Fibroblast of skin of left quadriceps (primary cell): ENCODE results near the gene TMC6.
A peak's percentile ranks its signal among the peaks of the same experiment; 100 is the strongest.
"Not testable (repeated sequence)": the region's sequence is repeated elsewhere in the genome, so short reads cannot be mapped to it uniquely, and the experiment has no call there.

Experiments
- DNase-seq, 2 experiments: peaks; one replicate each; pipeline ENCODE4 v3.0.0-alpha.2; 2013; ENCODE audit warnings: low read depth in 2 of 2

TMC6 gene

DNA sequence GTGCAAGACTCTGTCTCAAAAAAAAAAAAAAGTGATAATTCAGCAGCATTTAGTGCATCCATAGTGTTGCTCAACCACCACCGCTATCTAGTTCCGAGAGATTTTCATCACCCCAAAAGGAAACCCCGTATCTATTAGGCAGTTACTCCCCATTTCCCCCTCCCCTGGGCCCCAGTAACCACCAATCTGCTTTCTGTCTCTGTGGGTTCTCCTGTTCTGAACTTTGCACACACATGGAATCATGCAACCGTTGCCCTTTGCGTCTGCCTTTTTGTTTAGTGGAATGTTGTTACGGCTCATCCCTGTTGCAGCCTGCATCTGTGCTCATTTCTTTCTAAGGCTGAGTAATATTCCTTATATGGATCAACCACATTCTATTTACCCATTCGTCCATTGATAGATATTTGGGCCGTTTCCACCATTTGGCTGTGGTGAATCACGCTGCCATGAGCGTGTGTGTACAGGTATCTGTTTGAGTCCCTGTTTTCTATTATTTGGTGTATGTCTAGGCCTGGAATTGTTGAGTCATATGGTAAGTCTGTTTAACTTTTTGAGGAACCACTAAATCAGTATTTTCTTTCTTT lies 31.1 kb upstream of the TMC6 start:
- DNase-seq = peak; percentile 75 to 76

GRCh38 chr17:78154903-78155811 lies 26.6 kb upstream of the TMC6 start:
- no peak for DNase-seq

DNA sequence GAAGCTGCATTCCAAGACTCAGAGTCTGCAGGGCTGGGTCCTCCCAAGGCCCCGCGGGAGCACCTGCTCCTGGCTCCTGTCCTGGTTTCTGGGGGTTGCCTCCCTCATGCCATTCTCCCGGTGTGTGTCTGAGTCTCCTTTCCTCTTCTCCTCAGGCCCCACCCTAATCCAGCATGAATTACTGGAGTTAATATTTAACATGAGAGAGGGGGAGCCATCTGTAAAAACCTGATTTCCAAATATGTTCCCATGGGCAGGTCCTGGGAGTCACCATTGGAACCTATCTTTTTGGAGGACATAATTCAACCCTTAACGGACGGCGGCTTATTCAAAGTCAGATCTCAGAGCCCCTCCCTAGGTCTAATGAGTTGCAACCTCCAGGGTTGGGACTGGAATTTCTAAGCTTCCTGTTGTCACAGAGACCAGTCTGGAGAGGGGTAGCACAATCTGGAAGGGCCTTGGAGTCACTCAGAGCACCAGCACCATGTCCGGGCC lies 23.0 kb upstream of the TMC6 start:
- peak; percentile 29 to 32 for DNase-seq

- DNase-seq = no peak
These were observed 19.9 kb upstream of the TMC6 start for GRCh38 chr17:78148286-78149016.

- DNase-seq = no peak
These were observed 18.9 kb upstream of the TMC6 start for GRCh38 chr17:78147315-78147998.

DNA sequence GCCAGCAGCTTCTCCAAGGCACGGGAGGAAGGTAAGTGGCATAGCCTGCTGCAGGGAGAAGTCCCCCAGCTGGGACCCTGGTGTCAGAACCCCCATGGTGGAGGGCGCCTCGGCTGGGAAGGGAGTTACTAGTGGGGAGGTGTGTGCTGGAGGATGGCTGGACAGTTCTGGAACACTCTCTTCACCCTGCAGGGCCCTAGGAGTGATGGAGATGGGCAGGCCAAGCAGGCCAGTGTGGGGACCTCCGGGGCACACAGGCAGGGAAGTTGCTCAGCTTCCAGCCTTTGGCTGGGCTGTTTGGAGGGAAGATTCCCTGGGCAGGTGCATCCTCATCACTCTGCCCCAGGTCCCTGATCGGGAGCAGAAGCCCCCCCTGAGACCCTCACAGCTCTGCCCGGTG lies 18.3 kb upstream of the TMC6 start:
- DNase-seq = no peak

GRCh38 chr17:78146471-78146869 lies 17.9 kb upstream of the TMC6 start:
- DNase-seq = no peak

- no peak for DNase-seq
These were observed 16.4 kb upstream of the TMC6 start for GRCh38 chr17:78144736-78145641.

GRCh38 chr17:78144147-78144719 lies 15.7 kb upstream of the TMC6 start:
- peak; percentile 35 to 39 for DNase-seq

DNA sequence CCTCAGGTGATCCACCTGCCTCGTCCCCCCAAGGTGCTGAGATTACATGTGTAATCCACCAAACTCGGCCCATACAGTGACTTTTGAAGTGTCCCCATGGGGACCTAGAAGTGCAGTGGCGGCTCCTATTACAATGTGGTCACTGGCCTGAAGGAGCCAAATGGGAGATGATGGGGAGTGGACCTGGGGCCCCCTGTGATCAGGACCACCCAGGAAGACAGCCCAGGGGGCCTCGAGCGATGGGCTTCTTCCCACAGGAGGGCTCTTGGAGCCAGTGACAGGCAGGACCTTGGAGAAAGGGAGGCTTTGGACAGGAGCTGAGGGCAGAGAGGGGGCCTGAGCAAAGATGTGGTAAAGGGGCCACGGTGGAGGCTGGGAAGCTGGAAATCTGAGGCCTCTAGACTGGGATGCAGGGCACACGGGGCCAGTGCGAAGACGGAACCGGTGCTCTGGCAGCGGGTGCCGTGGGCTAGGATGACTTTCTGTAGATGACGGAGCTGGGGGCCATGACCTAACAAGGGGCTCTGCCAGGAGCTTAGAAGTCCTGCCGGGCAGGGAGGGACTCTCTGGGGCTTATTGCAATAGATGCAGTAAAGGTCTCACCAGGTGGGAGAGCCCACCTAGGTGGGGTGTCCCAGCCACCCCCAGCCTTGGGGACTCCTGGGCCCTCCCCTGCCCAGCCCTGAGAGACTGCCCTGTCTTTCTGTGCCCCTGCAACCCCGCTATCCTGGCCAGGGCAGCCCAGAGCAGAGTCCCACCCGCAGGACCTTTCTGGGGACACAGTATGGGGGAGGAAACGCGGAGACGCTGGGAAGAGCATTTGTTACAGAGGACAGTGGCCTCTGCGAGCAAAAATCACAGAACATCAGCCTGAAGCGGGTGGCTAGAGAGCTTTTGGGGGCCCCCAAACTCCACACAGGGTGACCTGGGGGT lies 14.9 kb upstream of the TMC6 start:
- DNase-seq = no peak

DNA sequence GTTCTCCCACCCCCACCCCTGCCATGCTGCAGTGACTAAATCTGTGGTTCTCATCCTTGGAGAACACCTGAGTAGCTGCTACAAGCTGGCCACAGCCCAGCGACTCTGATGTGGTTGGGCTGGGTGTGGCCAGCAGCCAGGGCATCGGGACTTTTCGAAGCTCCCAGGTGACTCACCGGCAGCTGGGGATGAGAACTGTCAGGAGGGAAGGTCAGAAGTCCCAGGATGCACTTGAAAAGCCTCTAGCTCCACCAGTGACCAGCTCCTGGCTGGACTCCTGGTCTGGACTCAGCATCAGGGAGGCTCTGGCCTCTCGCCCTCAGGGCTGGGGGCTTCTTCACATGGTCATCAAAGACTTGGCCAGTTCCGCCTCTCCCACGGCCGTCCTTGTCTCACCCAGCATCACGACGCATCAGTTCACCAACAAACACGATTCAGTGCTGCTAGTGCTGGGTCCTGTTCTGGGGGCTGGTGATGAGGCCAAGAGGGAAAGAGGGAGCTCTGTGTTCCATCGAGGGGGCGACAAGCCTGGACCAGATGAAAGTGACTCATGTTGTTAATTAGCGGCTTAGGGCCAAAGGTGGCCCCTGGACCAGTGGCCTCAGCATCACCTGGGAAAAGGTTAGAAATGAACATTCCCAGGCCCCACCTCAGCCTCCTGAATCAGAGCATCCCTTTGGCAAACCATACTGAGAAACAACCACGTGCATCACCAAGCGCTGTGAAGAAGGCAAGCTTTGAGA lies 13.7 kb upstream of the TMC6 start:
- DNase-seq = no peak

- no peak for DNase-seq
These were observed 13.0 kb upstream of the TMC6 start for GRCh38 chr17:78141437-78142118.

DNA sequence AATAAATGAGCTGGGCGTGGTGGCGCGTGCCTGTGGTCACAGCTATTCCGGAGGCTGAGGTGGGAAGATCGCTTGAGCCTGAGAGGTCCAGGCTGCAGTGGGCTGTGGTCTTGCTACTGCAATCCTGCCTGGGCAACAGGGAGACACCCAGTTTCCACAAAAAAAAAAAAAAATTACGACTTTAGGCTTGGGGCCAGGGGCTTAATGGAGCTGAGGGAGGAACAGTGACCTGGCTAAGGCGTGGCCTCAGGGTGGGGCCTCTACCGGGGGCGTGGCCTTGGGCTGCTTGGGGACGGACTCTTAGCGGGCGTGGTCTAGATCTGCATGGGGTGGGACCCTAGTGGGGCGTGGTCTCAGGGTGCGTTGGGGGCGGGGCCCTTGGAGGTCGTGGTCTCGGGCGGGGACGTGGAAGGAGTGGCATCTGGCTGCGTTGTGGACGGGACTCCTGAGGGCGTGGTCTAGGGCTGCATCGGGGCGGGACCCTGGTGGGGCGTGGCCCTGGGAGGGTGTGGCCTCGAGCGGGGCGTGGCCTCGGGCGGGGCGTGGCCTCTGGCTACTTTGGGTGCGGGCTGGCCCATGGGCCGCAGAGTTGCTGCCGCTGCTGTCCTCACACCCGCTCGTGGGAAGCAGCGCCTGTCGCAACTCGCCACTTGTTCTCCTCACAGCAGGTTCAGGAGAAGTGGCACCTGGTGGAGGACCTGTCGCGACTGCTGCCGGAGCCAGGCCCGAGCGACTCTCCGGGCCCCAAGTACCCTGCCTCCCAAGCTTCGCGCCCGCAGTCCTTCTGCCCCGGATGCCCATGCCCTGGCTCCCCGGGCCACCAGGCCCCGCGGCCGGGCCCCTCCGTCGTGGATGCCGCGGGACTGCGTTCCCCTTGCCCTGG lies 11.9 kb upstream of the TMC6 start:
- DNase-seq = peak; percentile 27 to 39

- not testable (repeated sequence) for DNase-seq
These were observed 11.3 kb upstream of the TMC6 start for GRCh38 chr17:78139861-78140168.

GRCh38 chr17:78138204-78139060 lies 9.9 kb upstream of the TMC6 start:
- DNase-seq = no peak
